IPS-18a (cell line): ENCODE results near the gene CLEC19A.

Source experiments
- H3K27ac ChIP-seq: one replicate; pipeline ENCODE4 v1.5.1; 2013; ENCODE audit warnings: low read length
- H3K27me3 ChIP-seq: one replicate; pipeline ENCODE4 v1.6.1; 2013; ENCODE audit warnings: mild to moderate bottlenecking, low read length; ENCODE audit not compliant: control insufficient read depth, insufficient read depth
- H3K36me3 ChIP-seq: one replicate; pipeline ENCODE4 v1.6.1; 2013; ENCODE audit warnings: low read depth, low read length; ENCODE audit not compliant: control insufficient read depth
- H3K4me1 ChIP-seq: one replicate; pipeline ENCODE4 v1.6.1; 2013; ENCODE audit warnings: low read depth, low read length; ENCODE audit not compliant: control insufficient read depth
- H3K4me3 ChIP-seq: one replicate; pipeline ENCODE4 v1.5.1; 2013; ENCODE audit warnings: low read length
- H3K9ac ChIP-seq: one replicate; pipeline ENCODE4 v1.6.1; 2013; ENCODE audit warnings: mild to moderate bottlenecking, low read length, moderate library complexity
- H3K9me3 ChIP-seq: one replicate; pipeline ENCODE4 v1.6.1; 2013; ENCODE audit warnings: low read depth, low read length; ENCODE audit not compliant: control insufficient read depth

Gene CLEC19A

DNA sequence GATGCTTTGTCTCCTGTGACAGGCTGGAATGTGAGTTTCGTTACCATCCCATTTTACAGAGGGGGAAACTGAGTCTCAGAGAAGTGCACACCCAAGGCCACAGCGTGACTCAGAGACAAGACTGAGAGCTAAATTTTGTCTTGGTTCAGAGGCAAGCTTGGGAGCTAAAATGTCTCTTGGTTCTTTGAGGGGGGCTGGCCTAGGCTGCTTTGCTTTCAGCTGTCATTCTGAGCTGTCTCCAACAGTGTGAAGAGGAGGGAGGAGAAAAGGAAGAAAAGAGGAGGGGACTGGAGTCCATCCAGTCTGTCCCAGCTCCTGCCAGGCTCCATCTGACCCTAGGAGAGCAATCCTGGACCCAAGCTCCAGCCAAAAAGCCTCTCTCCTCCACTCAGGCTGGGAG is at the start of gene CLEC19A:
Gene CLEC19A (plus strand): TSS at position 301 of the 400 bp plus-strand sequence. CDS start 121 bp downstream, outside the sequence.
- no peak within 1 kb of the TSS for H3K4me3 ChIP-seq
- no peaks in the 10 kb centered on the region for H3K27me3 ChIP-seq
- H3K36me3 ChIP-seq, result no peaks in the 10 kb centered on the region
- peaks cover 28% of the 10 kb centered on the region for H3K4me1 ChIP-seq
- no peak within 1 kb of the TSS for H3K27ac ChIP-seq
- no peaks in the 10 kb centered on the region for H3K9me3 ChIP-seq
- no peak within 1 kb of the TSS for H3K9ac ChIP-seq

DNA sequence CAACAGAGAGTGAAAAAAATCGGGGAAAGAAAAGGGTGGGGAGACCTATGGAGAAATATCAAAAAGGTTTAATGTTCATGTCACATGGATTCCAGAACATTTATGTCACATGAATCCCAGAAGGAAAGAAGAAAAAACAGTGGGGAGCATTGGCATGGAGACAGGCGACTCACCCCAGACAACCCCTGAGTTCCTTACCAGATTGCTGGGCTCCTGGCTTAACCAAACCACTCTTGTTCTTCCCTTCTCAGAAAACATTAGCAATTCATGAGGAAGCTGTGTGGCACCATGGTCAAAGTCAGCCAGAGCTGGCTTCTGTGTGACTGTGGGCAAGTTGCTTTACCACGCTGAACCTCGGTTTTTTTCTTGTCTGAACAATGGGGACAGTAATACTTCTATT is 49.6 kb upstream of the CLEC19A start:
- Histone ChIP-seq H3K27me3 (no peaks in the 10 kb centered on the region), H3K27ac (no peak overlapping the region), H3K4me1 (no peaks in the 10 kb centered on the region), H3K36me3 (no peaks in the 10 kb centered on the region), H3K4me3 (no peak overlapping the region), H3K9ac (no peak overlapping the region), H3K9me3 (no peaks in the 10 kb centered on the region)

GRCh38 chr16:19236561-19237209 is 48.8 kb upstream of the CLEC19A start:
- Histone ChIP-seq H3K9ac (no peak overlapping the region), H3K9me3 (no peaks in the 10 kb centered on the region), H3K27ac (no peak overlapping the region)

DNA sequence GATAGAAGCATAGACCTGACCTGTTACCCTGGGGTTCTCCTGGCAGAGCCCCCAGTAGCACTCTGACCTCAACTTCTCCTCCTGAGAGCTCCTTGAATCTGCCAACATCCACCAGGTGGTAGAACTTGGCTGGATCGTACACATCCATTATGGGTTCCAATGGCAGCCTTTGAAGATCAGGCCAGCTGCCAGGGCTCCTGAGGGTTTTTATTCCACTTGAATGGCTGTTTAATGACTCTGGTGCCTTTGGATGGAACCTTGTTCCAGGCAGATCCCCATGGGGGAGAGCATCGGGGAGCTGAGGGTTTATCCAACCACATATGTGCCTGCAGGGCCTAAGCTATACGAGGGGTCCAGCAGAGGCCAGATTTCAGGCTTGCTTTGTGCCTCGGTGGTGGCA is 47.1 kb upstream of the CLEC19A start:
- Histone ChIP-seq H3K27ac (no peak overlapping the region), H3K27me3 (no peaks in the 10 kb centered on the region), H3K36me3 (no peaks in the 10 kb centered on the region), H3K9ac (no peak overlapping the region), H3K4me3 (no peak overlapping the region), H3K9me3 (no peaks in the 10 kb centered on the region), H3K4me1 (no peaks in the 10 kb centered on the region)

More at GRCh38 chr16:19236561-19237209, 48.8 kb upstream of the CLEC19A start:
- no peaks in the 10 kb centered on the region for H3K4me1 ChIP-seq
- H3K27me3 ChIP-seq, result no peaks in the 10 kb centered on the region
- H3K36me3 ChIP-seq, result no peaks in the 10 kb centered on the region
- no peak overlapping the region for H3K4me3 ChIP-seq

DNA sequence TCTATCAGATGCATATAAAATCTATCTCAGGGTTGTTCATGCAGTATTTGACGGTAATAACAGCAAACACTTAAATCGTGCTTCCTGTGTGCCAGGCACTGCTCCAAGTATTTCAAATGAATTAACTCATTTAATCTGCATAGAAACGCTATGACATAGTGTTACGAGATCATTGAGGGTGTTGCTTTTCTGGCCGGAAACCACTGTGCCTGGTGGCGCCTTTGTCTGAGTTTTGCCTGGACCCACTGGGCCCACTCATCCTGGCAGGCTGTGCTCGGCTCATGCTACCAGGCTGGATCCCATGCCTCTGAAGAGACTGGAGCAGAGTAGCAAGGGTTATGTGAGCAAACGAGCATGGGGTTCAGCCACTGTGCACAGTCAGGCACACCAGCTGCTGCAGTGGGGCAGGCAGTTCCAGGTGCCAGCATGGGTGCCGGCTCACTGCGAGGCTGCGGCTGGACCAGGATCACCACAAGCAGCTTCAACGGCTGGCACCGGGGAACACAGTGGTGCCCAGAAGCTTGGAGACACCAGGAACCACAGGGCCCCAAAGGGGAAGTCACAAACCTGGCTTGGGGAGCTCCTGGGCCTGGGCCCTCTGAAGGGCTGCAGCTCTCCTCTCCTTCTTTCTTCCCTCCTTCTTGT is 45.9 kb upstream of the CLEC19A start:
- Histone ChIP-seq H3K9ac (no peak overlapping the region), H3K27ac (no peak overlapping the region), H3K4me1 (no peaks in the 10 kb centered on the region), H3K36me3 (no peaks in the 10 kb centered on the region), H3K4me3 (no peak overlapping the region), H3K9me3 (no peaks in the 10 kb centered on the region), H3K27me3 (no peaks in the 10 kb centered on the region)

- Histone ChIP-seq H3K4me3 (no peak overlapping the region), H3K4me1 (no peaks in the 10 kb centered on the region), H3K9ac (no peak overlapping the region), H3K27ac (no peak overlapping the region), H3K27me3 (no peaks in the 10 kb centered on the region), H3K36me3 (no peaks in the 10 kb centered on the region), H3K9me3 (no peaks in the 10 kb centered on the region)
Measured at GRCh38 chr16:19240494-19240893, 45.0 kb upstream of the CLEC19A start.

DNA sequence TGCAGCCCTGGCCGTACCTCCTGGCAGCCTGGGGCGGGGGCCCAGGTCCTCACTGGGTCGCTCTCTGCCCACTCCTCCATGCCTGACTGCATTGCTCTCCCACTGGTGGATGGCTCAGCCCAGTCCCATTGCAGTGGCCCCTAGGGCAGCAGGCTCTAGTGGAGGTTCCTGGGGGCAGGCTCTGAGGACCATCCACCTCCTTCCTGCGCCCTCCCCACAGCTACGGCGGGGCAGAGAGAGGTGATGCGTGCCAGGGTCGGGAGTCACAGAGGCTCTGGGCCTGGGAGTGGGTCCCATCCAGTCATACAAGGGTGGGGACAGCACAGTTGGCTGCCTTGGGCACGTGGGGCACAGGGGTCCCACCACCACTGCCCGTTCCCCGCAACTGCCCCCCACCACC is 44.0 kb upstream of the CLEC19A start:
- Histone ChIP-seq H3K9ac (no peak overlapping the region), H3K4me3 (no peak overlapping the region), H3K36me3 (no peaks in the 10 kb centered on the region), H3K27ac (no peak overlapping the region), H3K9me3 (no peaks in the 10 kb centered on the region), H3K27me3 (no peaks in the 10 kb centered on the region), H3K4me1 (no peaks in the 10 kb centered on the region)

DNA sequence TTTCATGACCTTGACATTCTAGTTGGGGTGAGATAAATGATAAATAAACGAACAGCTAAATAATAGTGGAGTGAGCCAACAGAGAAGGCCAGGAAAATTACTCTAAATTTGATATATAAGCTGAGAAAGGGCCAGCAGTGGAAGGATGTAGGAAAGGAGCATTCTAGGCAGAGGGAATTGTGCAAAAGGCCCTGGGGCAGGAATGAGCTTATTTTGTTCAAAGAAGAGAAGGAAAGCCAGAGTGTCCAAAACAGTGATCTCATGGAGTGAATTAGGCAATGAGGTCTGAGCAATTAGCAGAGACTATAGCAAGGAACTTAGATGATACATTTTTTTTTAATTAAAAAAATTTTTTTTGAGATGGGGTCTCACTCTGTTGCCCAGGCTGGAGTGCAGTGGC is 43.3 kb upstream of the CLEC19A start:
- Histone ChIP-seq H3K4me1 (no peaks in the 10 kb centered on the region), H3K36me3 (no peaks in the 10 kb centered on the region), H3K9ac (no peak overlapping the region), H3K9me3 (no peaks in the 10 kb centered on the region), H3K27me3 (no peaks in the 10 kb centered on the region), H3K27ac (no peak overlapping the region), H3K4me3 (no peak overlapping the region)

DNA sequence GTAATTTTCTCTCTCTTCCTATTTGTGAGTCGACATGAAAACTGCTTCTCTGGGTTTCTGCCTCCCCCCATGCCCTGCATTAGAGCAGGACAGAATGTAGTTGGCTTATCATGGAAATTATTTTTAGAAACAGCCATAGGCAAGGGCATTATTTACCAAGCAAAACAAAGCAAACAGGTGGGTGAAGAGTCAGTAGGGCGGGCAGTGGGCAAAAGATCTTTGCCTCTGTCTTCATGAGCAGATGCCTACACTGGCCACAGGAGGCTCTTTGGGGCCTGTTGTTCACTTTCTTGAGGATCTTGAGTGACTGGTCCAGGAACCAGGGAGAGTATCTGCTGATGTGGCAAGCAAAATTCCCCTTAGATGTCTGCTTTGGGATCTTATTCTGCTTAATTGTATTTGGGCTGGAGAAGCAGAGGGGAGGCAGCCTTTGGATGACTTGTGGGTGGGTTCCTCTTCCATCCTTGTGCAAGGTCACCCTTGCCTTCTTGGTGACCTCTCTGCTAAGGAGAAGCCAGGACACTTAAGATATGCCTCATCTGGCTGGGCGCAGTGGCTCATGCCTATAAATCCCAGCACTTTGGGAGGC is 42.5 kb upstream of the CLEC19A start:
- H3K36me3 ChIP-seq, result no peaks in the 10 kb centered on the region
- H3K27ac ChIP-seq, result no peak overlapping the region
- H3K4me3 ChIP-seq, result no peak overlapping the region
- no peaks in the 10 kb centered on the region for H3K27me3 ChIP-seq
- no peaks in the 10 kb centered on the region for H3K9me3 ChIP-seq
- no peaks in the 10 kb centered on the region for H3K4me1 ChIP-seq
- H3K9ac ChIP-seq, result no peak overlapping the region

GRCh38 chr16:19245326-19245925 is 40.1 kb upstream of the CLEC19A start:
- Histone ChIP-seq H3K4me3 (no peak overlapping the region), H3K27ac (no peak overlapping the region), H3K9me3 (no peaks in the 10 kb centered on the region), H3K27me3 (no peaks in the 10 kb centered on the region), H3K36me3 (no peaks in the 10 kb centered on the region), H3K9ac (no peak overlapping the region), H3K4me1 (no peaks in the 10 kb centered on the region)

- H3K9ac ChIP-seq, result no peak overlapping the region
- H3K4me1 ChIP-seq, result peaks cover 12% of the 10 kb centered on the region
- H3K27me3 ChIP-seq, result no peaks in the 10 kb centered on the region
- H3K27ac ChIP-seq, result no peak overlapping the region
- no peak overlapping the region for H3K4me3 ChIP-seq
- no peaks in the 10 kb centered on the region for H3K36me3 ChIP-seq
- H3K9me3 ChIP-seq, result no peaks in the 10 kb centered on the region
Measured at GRCh38 chr16:19252904-19253303, 32.6 kb upstream of the CLEC19A start.
